WTC11 (cell line): ENCODE results near the gene SNRNP200. TPM values are rescaled to one million over a fixed set of nuclear protein-coding genes. Genes with fewer than 3 reads are reported as not detected.

Experiments used
- ATAC-seq: fragments of 200-7000 bp; cut with Tn5 transposase; 2 replicates; pipeline ENCODE4 v1.10.0; 2021; ENCODE audit warnings: mild to moderate bottlenecking, moderate library complexity
- CTCF ChIA-PET: fragments of 300-600 bp; sonication (Branson Sonifier 250); formaldehyde crosslinking; loops from one replicate; lab custom pipeline; 2021; ENCODE audit warnings: antibody characterized with exemption; lab: Charles Lee
- POLR2A ChIA-PET: fragments of 350-600 bp; sonication (Branson Sonifier 250); formaldehyde crosslinking; loops from one replicate; lab custom pipeline; 2021; ENCODE audit warnings: antibody characterized with exemption; lab: Charles Lee
- DNase-seq: peaks from one replicate; pipeline ENCODE4 v3.0.0; 2021; ENCODE audit warnings: low spot score
- H3K27ac Mint-ChIP-seq: 2 replicates; pipeline ENCODE4 v1.8.0; 2021; ENCODE audit warnings: mixed read lengths
- H3K27me3 Mint-ChIP-seq: 2 replicates; pipeline ENCODE4 v1.8.0; 2021; ENCODE audit warnings: low read depth, mild to moderate bottlenecking, moderate library complexity, mixed read lengths
- H3K36me3 Mint-ChIP-seq: 2 replicates; pipeline ENCODE4 v1.8.0; 2021; ENCODE audit warnings: mixed read lengths
- H3K4me1 Mint-ChIP-seq: 2 replicates; pipeline ENCODE4 v1.8.0; 2022; ENCODE audit warnings: mixed read lengths
- H3K4me3 Mint-ChIP-seq: 2 replicates; pipeline ENCODE4 v1.8.0; 2021; ENCODE audit warnings: mild to moderate bottlenecking, moderate library complexity, mixed read lengths
- H3K9me3 Mint-ChIP-seq: 2 replicates; pipeline ENCODE4 v1.8.0; 2021; ENCODE audit warnings: mixed read lengths
- CBFB ChIP-seq: sonication (generic); formaldehyde crosslinking; IDR thresholded peaks from 2 replicates; pipeline ENCODE4 v1.8.1; 2022; ENCODE audit warnings: mild to moderate bottlenecking, low read depth, missing genetic modification reagents
- CREM ChIP-seq: sonication (generic); formaldehyde crosslinking; IDR thresholded peaks from 2 replicates; pipeline ENCODE4 v1.8.1; 2022; ENCODE audit warnings: mild to moderate bottlenecking, missing genetic modification reagents, moderate library complexity
- ELF4 ChIP-seq: sonication (generic); formaldehyde crosslinking; IDR thresholded peaks from 2 replicates; pipeline ENCODE4 v1.8.1; 2022; ENCODE audit warnings: low read depth, mild to moderate bottlenecking, moderate library complexity, missing genetic modification reagents
- FOXP1 ChIP-seq: sonication (generic); formaldehyde crosslinking; IDR thresholded peaks from 2 replicates; pipeline ENCODE4 v1.8.0; 2022; ENCODE audit warnings: missing genetic modification reagents, mild to moderate bottlenecking, moderate library complexity, borderline replicate concordance
- GABPB1 ChIP-seq: sonication (generic); formaldehyde crosslinking; IDR thresholded peaks from 2 replicates; pipeline ENCODE4 v1.8.1; 2023; ENCODE audit warnings: mild to moderate bottlenecking, missing genetic modification reagents
- GRHL2 ChIP-seq: fragments of 250-450 bp; sonication (Bioruptor Pico); IDR thresholded peaks from 2 replicates; pipeline ENCODE4 v1.8.0; 2022; ENCODE audit warnings: mild to moderate bottlenecking, moderate library complexity; ENCODE audit not compliant: insufficient replicate concordance, severe bottlenecking
- MYBL2 ChIP-seq: sonication (generic); formaldehyde crosslinking; IDR thresholded peaks from 2 replicates; pipeline ENCODE4 v1.8.1; 2023; ENCODE audit warnings: mild to moderate bottlenecking, moderate library complexity, missing genetic modification reagents
- RELA ChIP-seq: sonication (generic); formaldehyde crosslinking; IDR thresholded peaks from 2 replicates; pipeline ENCODE4 v1.8.1; 2022; ENCODE audit warnings: missing genetic modification reagents, mild to moderate bottlenecking, borderline replicate concordance
- SMAD4 ChIP-seq: sonication (generic); formaldehyde crosslinking; IDR thresholded peaks from 2 replicates; pipeline ENCODE4 v1.8.0; 2022; ENCODE audit warnings: mild to moderate bottlenecking, missing genetic modification reagents
- SP1 ChIP-seq: sonication (generic); formaldehyde crosslinking; conservative IDR thresholded peaks from 2 replicates; pipeline ENCODE4 v1.8.1; 2022; ENCODE audit warnings: missing genetic modification reagents
- TEAD4 ChIP-seq: sonication (generic); formaldehyde crosslinking; IDR thresholded peaks from 2 replicates; pipeline ENCODE4 v1.8.0; 2022; ENCODE audit warnings: mild to moderate bottlenecking, missing genetic modification reagents
- ZNF138 ChIP-seq: sonication (generic); formaldehyde crosslinking; conservative IDR thresholded peaks from 2 replicates; pipeline ENCODE4 v1.8.1; 2022; ENCODE audit warnings: mild to moderate bottlenecking, moderate library complexity, missing genetic modification reagents
- ZNF317 ChIP-seq: sonication (generic); formaldehyde crosslinking; IDR thresholded peaks from 2 replicates; pipeline ENCODE4 v1.8.1; 2023; ENCODE audit warnings: low read depth, mild to moderate bottlenecking, moderate library complexity, missing genetic modification reagents, borderline replicate concordance
- total RNA-seq: library from RNA; stranded (reverse); gene quantifications from 3 replicates; pipeline ENCODE4 v1.2.3, GENCODE V29; 2021
- TF ChIP-seq, protein P1 (sequence below): sonication (generic); formaldehyde crosslinking; IDR thresholded peaks from 2 replicates; pipeline ENCODE4 v1.8.1; 2022; ENCODE audit warnings: low read depth, missing genetic modification reagents, borderline replicate concordance
- TF ChIP-seq, protein P2 (sequence below): sonication (generic); formaldehyde crosslinking; IDR thresholded peaks from 2 replicates; pipeline ENCODE4 v1.8.0; 2023; ENCODE audit warnings: missing genetic modification reagents, mild to moderate bottlenecking, borderline replicate concordance
- TF ChIP-seq, protein P3 (sequence below): fragments of 250-450 bp; sonication (Bioruptor Pico); IDR thresholded peaks from 2 replicates; pipeline ENCODE4 v1.9.0; 2021; ENCODE audit warnings: mild to moderate bottlenecking
- TF ChIP-seq, protein P4 (sequence below): sonication (generic); formaldehyde crosslinking; conservative IDR thresholded peaks from 2 replicates; pipeline ENCODE4 v1.8.1; 2023; ENCODE audit warnings: mild to moderate bottlenecking, low read depth, missing genetic modification reagents, moderate library complexity
- TF ChIP-seq, protein P5 (sequence below): sonication (generic); formaldehyde crosslinking; IDR thresholded peaks from 2 replicates; pipeline ENCODE4 v1.8.1; 2023; ENCODE audit warnings: mild to moderate bottlenecking, missing genetic modification reagents, borderline replicate concordance

Gene SNRNP200
- total RNA-seq, 1 experiment from 2014 or later = 226 TPM

DNA sequence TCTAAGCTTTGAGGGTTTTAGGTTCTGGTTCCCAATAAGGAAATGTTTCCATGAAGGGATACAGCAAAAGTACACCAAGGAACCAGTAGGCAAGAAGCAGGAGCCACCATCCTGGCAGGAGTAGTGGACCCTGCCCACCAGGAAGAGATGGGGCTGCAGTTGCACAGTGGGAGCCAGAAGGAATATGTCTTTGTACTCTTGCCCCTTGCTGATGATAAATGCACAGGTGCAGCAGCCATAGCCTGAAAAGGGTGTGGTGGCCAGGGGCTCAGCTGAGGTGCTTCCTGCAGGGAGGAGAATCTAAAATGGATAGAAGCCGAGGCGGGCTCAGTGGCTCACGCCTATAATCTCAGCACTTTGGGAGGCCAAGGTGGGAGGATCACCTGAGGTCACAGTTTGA is 67.1 kb downstream of the SNRNP200 start (continued):
- TF ChIP-seq SP1 (CRISPR knock-in tag) (no peak), ZNF317 (no peak), CREM (CRISPR knock-in tag) (no peak), CBFB (CRISPR knock-in tag) (no peak), SMAD4 (CRISPR knock-in tag) (no peak), FOXP1 (CRISPR knock-in tag) (no peak)
- TF ChIP-seq, protein P1, sequence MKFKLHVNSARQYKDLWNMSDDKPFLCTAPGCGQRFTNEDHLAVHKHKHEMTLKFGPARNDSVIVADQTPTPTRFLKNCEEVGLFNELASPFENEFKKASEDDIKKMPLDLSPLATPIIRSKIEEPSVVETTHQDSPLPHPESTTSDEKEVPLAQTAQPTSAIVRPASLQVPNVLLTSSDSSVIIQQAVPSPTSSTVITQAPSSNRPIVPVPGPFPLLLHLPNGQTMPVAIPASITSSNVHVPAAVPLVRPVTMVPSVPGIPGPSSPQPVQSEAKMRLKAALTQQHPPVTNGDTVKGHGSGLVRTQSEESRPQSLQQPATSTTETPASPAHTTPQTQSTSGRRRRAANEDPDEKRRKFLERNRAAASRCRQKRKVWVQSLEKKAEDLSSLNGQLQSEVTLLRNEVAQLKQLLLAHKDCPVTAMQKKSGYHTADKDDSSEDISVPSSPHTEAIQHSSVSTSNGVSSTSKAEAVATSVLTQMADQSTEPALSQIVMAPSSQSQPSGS = no peak
- TF ChIP-seq, protein P2, sequence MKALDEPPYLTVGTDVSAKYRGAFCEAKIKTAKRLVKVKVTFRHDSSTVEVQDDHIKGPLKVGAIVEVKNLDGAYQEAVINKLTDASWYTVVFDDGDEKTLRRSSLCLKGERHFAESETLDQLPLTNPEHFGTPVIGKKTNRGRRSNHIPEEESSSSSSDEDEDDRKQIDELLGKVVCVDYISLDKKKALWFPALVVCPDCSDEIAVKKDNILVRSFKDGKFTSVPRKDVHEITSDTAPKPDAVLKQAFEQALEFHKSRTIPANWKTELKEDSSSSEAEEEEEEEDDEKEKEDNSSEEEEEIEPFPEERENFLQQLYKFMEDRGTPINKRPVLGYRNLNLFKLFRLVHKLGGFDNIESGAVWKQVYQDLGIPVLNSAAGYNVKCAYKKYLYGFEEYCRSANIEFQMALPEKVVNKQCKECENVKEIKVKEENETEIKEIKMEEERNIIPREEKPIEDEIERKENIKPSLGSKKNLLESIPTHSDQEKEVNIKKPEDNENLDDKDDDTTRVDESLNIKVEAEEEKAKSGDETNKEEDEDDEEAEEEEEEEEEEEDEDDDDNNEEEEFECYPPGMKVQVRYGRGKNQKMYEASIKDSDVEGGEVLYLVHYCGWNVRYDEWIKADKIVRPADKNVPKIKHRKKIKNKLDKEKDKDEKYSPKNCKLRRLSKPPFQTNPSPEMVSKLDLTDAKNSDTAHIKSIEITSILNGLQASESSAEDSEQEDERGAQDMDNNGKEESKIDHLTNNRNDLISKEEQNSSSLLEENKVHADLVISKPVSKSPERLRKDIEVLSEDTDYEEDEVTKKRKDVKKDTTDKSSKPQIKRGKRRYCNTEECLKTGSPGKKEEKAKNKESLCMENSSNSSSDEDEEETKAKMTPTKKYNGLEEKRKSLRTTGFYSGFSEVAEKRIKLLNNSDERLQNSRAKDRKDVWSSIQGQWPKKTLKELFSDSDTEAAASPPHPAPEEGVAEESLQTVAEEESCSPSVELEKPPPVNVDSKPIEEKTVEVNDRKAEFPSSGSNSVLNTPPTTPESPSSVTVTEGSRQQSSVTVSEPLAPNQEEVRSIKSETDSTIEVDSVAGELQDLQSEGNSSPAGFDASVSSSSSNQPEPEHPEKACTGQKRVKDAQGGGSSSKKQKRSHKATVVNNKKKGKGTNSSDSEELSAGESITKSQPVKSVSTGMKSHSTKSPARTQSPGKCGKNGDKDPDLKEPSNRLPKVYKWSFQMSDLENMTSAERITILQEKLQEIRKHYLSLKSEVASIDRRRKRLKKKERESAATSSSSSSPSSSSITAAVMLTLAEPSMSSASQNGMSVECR (CRISPR knock-in tag) = no peak

DNA sequence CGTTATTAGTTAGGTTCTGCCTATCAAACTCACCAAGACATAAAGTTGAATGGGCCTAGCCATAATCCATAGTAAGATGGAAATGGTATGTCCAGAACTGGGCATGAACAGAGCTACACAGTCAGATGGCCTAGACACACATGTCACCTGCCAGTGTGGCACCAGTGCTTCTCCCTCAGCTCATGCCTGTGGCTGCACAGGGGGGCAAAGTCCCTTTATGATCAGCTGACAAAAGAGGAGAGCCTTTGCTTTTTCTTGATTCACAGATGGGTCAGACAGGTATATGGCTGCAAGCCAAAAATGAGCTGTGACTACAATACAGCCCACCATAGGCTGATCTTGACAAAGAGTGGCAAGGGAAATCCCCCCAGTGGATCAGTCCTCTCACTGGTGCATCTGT is 68.5 kb downstream of the SNRNP200 start:
- Mint-ChIP-seq H3K27ac (no peak overlapping the region), H3K4me1 (peaks cover 13% of the 10 kb centered on the region), H3K4me3 (no peak overlapping the region), H3K36me3 (no peaks in the 10 kb centered on the region), H3K9me3 (no peaks in the 10 kb centered on the region), H3K27me3 (no peaks in the 10 kb centered on the region)
- ATAC-seq (no peak), DNase-seq (no peak)
- TF ChIP-seq RELA (CRISPR knock-in tag) = no peak
- TF ChIP-seq, protein P3, sequence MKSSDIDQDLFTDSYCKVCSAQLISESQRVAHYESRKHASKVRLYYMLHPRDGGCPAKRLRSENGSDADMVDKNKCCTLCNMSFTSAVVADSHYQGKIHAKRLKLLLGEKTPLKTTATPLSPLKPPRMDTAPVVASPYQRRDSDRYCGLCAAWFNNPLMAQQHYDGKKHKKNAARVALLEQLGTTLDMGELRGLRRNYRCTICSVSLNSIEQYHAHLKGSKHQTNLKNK (CRISPR knock-in tag) = no peak
- TF ChIP-seq, protein P4, sequence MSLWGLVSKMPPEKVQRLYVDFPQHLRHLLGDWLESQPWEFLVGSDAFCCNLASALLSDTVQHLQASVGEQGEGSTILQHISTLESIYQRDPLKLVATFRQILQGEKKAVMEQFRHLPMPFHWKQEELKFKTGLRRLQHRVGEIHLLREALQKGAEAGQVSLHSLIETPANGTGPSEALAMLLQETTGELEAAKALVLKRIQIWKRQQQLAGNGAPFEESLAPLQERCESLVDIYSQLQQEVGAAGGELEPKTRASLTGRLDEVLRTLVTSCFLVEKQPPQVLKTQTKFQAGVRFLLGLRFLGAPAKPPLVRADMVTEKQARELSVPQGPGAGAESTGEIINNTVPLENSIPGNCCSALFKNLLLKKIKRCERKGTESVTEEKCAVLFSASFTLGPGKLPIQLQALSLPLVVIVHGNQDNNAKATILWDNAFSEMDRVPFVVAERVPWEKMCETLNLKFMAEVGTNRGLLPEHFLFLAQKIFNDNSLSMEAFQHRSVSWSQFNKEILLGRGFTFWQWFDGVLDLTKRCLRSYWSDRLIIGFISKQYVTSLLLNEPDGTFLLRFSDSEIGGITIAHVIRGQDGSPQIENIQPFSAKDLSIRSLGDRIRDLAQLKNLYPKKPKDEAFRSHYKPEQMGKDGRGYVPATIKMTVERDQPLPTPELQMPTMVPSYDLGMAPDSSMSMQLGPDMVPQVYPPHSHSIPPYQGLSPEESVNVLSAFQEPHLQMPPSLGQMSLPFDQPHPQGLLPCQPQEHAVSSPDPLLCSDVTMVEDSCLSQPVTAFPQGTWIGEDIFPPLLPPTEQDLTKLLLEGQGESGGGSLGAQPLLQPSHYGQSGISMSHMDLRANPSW = no peak
- TF ChIP-seq ZNF138 (CRISPR knock-in tag) = no peak
- no peak for TF ChIP-seq GABPB1 (CRISPR knock-in tag)
- TF ChIP-seq, protein P5, sequence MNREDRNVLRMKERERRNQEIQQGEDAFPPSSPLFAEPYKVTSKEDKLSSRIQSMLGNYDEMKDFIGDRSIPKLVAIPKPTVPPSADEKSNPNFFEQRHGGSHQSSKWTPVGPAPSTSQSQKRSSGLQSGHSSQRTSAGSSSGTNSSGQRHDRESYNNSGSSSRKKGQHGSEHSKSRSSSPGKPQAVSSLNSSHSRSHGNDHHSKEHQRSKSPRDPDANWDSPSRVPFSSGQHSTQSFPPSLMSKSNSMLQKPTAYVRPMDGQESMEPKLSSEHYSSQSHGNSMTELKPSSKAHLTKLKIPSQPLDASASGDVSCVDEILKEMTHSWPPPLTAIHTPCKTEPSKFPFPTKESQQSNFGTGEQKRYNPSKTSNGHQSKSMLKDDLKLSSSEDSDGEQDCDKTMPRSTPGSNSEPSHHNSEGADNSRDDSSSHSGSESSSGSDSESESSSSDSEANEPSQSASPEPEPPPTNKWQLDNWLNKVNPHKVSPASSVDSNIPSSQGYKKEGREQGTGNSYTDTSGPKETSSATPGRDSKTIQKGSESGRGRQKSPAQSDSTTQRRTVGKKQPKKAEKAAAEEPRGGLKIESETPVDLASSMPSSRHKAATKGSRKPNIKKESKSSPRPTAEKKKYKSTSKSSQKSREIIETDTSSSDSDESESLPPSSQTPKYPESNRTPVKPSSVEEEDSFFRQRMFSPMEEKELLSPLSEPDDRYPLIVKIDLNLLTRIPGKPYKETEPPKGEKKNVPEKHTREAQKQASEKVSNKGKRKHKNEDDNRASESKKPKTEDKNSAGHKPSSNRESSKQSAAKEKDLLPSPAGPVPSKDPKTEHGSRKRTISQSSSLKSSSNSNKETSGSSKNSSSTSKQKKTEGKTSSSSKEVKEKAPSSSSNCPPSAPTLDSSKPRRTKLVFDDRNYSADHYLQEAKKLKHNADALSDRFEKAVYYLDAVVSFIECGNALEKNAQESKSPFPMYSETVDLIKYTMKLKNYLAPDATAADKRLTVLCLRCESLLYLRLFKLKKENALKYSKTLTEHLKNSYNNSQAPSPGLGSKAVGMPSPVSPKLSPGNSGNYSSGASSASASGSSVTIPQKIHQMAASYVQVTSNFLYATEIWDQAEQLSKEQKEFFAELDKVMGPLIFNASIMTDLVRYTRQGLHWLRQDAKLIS (CRISPR knock-in tag) = no peak
- TF ChIP-seq TEAD4 = no peak
- TF ChIP-seq ELF4 (CRISPR knock-in tag) = no peak
- no peak for TF ChIP-seq MYBL2 (CRISPR knock-in tag)
- TF ChIP-seq GRHL2 (CRISPR knock-in tag) = no peak
- CTCF ChIA-PET = interaction anchor here (1.3 to 1.7 kb wide), 2 partner anchors 98 to 120 kb away, joined by 3 to 4 read pairs; partner anchors contain the start of gene ASTL
- POLR2A ChIA-PET = no interaction called here
